ENCODE results near the gene SLC25A42.
"Not testable (repeated sequence)": the region's sequence is repeated elsewhere in the genome, so short reads cannot be mapped to it uniquely, and the experiment has no call there.

- not testable (repeated sequence) for TF ChIP-seq POLR2A (IDR thresholded peaks at IDR 0.05; ENCODE audit: low read length); EP300 (IDR thresholded peaks at IDR 0.05); USF2 (IDR thresholded peaks at IDR 0.05); JUN (IDR thresholded peaks at IDR 0.05); MAFK (IDR thresholded peaks at IDR 0.05; ENCODE audit: partially characterized antibody); CTCF (IDR thresholded peaks at IDR 0.05); ZSCAN20 (CRISPR knock-in tag; IDR thresholded peaks at IDR 0.05); RAD21 (conservative IDR thresholded peaks at IDR 0.05 in 1 of 2, IDR thresholded peaks at IDR 0.05 in 1 of 2)
Measured at GRCh38 chr19:19135713-19136112, 71.9 kb downstream of the SLC25A42 start.
